NT2/D1 (cell line): ENCODE results near the gene LZTFL1.

Experiments used
- SUZ12 ChIP-seq: IDR thresholded peaks from 2 replicates; pipeline ENCODE4 v1.6.1; 2011; ENCODE audit not compliant: insufficient read length, insufficient read depth; ENCODE audit errors: extremely low read depth
- YY1 ChIP-seq: IDR thresholded peaks from 2 replicates; pipeline ENCODE4 v1.6.1; 2011; ENCODE audit not compliant: insufficient read length, insufficient read depth
- ZNF274 ChIP-seq: IDR thresholded peaks from 2 replicates; pipeline ENCODE4 v1.6.1; 2011; ENCODE audit warnings: mild to moderate bottlenecking, low read depth, low read length

DNA sequence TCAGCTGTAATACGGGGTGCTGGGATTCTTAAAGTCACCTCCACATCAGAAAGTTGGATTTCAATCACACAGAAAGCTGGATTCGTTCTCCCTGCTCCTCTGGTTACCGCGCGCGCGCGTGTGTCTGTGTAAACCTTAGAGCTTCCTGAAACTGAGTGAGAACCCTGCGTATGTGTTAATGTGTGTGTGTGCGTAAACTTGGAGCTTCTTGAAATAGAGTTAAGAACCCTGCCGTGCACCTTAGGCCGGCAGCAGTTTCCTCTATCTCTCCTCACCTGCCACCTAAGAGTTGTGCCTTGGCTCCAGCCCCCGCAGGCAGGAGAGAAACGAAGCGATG, 531 bp downstream of the LZTFL1 start:
- no peak for TF ChIP-seq ZNF274
- no peak for TF ChIP-seq SUZ12
- no peak for TF ChIP-seq YY1
